HepG2 (cell line): ENCODE measurements around the gene METAP1D. TPM values are rescaled to one million over a fixed set of nuclear protein-coding genes. Genes with fewer than 3 reads are reported as not detected.
A peak's percentile ranks its signal among the peaks of the same experiment; 100 is the strongest.

ENCODE experiments used
- ATAC-seq: fragments of 200-7000 bp; cut with Tn5 transposase; 3 replicates; pipeline ENCODE4 v1.9.1; 2020; ENCODE audit warnings: mild to moderate bottlenecking, moderate library complexity
- BruUV-seq: library from RNA; stranded (reverse); fragments of 400-500 nt; replicated peaks from 2 replicates; lab custom pipeline; 2021; lab: Mats Ljungman, UMichigan
- CTCF ChIA-PET: fragments of 300-600 bp; formaldehyde crosslinking; extraction: SDS; loops from one replicate; lab custom pipeline; 2021; ENCODE audit warnings: low total read pairs, inconsistent platforms, low intra/inter-chr PET ratio; lab: Yijun Ruan, JAX
- POLR2A ChIA-PET: fragments of 350-600 bp; sonication (Branson Sonifier 250); formaldehyde crosslinking; loops from one replicate; lab custom pipeline; 2020; ENCODE audit warnings: antibody characterized with exemption, inconsistent platforms; lab: Yijun Ruan, JAX
- DNase-seq: peaks from one replicate; pipeline ENCODE4 v3.0.0-alpha.2; 2015; ENCODE audit warnings: low spot score
- FAIRE-seq: peaks from 3 replicates; lab custom pipeline; 2011; peaks lifted over from hg19 to GRCh38; lab: Jason Lieb, UNC
- H2AFZ ChIP-seq: one replicate; pipeline ENCODE4 v1.6.1; 2011; ENCODE audit warnings: low read length, inconsistent platforms
- H3K27ac ChIP-seq: fragments of 300-600 bp; 3 replicates; pipeline ENCODE4 v1.8.0; 2011; ENCODE audit warnings: mixed run types, mild to moderate bottlenecking, mixed read lengths, low read length, inconsistent platforms; ENCODE audit not compliant: insufficient read depth; ENCODE audit errors: extremely low read length
- H3K27me3 ChIP-seq, 2 experiments: fragments of 200-600 bp in 1 of 2; 2 replicates in 1 of 2; 3 replicates in 1 of 2; pipeline versions ENCODE4 v1.6.0 to v1.8.0; 2011; ENCODE audit warnings: low read length in 2 of 2, mild to moderate bottlenecking in 2 of 2, moderate library complexity in 2 of 2, inconsistent platforms in 1 of 2; ENCODE audit not compliant: insufficient read depth in 2 of 2, control insufficient read depth in 1 of 2
- H3K36me3 ChIP-seq, 2 experiments: fragments of 200-600 bp in 1 of 2; replicated peaks in 1 of 2; 2 replicates in 1 of 2; 3 replicates in 1 of 2; pipeline versions ENCODE4 v1.5.1 to v1.8.0; 2011; ENCODE audit warnings: low read length in 2 of 2, inconsistent platforms in 1 of 2; ENCODE audit not compliant: insufficient read depth in 2 of 2, control insufficient read depth in 1 of 2
- H3K4me1 ChIP-seq: 2 replicates; pipeline ENCODE4 v1.5.1; 2012; ENCODE audit warnings: low read length, inconsistent platforms; ENCODE audit not compliant: insufficient read depth
- H3K4me2 ChIP-seq: 2 replicates; pipeline ENCODE4 v1.6.0; 2011; ENCODE audit warnings: low read depth, low read length, inconsistent platforms
- H3K4me3 ChIP-seq, 3 experiments: fragments of 200-600 bp in 1 of 3; sonication (generic), shearing (Covaris generic) in 1 of 3; replicated peaks in 1 of 3; 2 replicates each; pipeline ENCODE4 v1.5.1; 2011 to 2016; ENCODE audit warnings: low read length in 3 of 3, inconsistent platforms in 2 of 3, low read depth in 2 of 3, mild to moderate bottlenecking in 2 of 3, control low read depth in 1 of 3, mixed read lengths in 1 of 3; ENCODE audit not compliant: insufficient read depth in 1 of 3
- H3K79me2 ChIP-seq: one replicate; pipeline ENCODE4 v1.6.1; 2011; ENCODE audit warnings: low read length, inconsistent platforms; ENCODE audit not compliant: insufficient read depth
- H3K9ac ChIP-seq: 2 replicates; pipeline ENCODE4 v1.6.0; 2011; ENCODE audit warnings: mild to moderate bottlenecking, low read depth, low read length, inconsistent platforms; ENCODE audit not compliant: insufficient read depth
- H3K9me3 ChIP-seq: 2 replicates; pipeline ENCODE4 v1.5.1; 2012; ENCODE audit warnings: mild to moderate bottlenecking, low read length
- H4K20me1 ChIP-seq: 2 replicates; pipeline ENCODE4 v1.6.0; 2011; ENCODE audit warnings: inconsistent platforms, mild to moderate bottlenecking, low read length, moderate library complexity; ENCODE audit not compliant: insufficient read depth
- ATAD3A ChIP-seq: sonication (generic); formaldehyde crosslinking; IDR thresholded peaks from 2 replicates; pipeline ENCODE4 v1.4.0; 2020; ENCODE audit warnings: missing genetic modification reagents
- CENPT ChIP-seq: sonication (generic); formaldehyde crosslinking; IDR thresholded peaks from 2 replicates; pipeline ENCODE4 v1.8.0; 2022; ENCODE audit warnings: low read depth, mild to moderate bottlenecking, moderate library complexity, missing genetic modification reagents
- FOXK2 ChIP-seq: fragments of 450-650 bp; IDR thresholded peaks from 2 replicates; pipeline ENCODE4 v1.6.1; 2016
- HDAC1 ChIP-seq: sonication (generic); formaldehyde crosslinking; IDR thresholded peaks from 2 replicates; pipeline ENCODE4 v1.5.1; 2020; ENCODE audit warnings: mild to moderate bottlenecking, missing genetic modification reagents
- HMGA1 ChIP-seq: sonication (generic); formaldehyde crosslinking; conservative IDR thresholded peaks from 2 replicates; pipeline ENCODE4 v1.4.0; 2020; ENCODE audit warnings: missing genetic modification reagents
- HOXA5 ChIP-seq: sonication (generic); formaldehyde crosslinking; IDR thresholded peaks from 2 replicates; pipeline ENCODE4 v1.4.0; 2020; ENCODE audit warnings: missing genetic modification reagents
- HOXD1 ChIP-seq: sonication (generic); formaldehyde crosslinking; IDR thresholded peaks from 2 replicates; pipeline ENCODE4 v1.5.0; 2020; ENCODE audit warnings: missing genetic modification reagents
- SMAD3 ChIP-seq: sonication (generic); formaldehyde crosslinking; IDR thresholded peaks from 2 replicates; pipeline ENCODE4 v1.4.0; 2020; ENCODE audit warnings: missing genetic modification reagents
- THAP11 ChIP-seq: IDR thresholded peaks from 2 replicates; pipeline ENCODE4 v1.6.1; 2016; ENCODE audit warnings: missing biosample characterization, missing genetic modification reagents
- ZNF180 ChIP-seq: sonication (generic); formaldehyde crosslinking; IDR thresholded peaks from 2 replicates; pipeline ENCODE4 v1.4.0; 2020; ENCODE audit warnings: low read depth, missing genetic modification reagents, borderline replicate concordance
- ZNF570 ChIP-seq: sonication (generic); formaldehyde crosslinking; IDR thresholded peaks from 2 replicates; pipeline ENCODE4 v1.4.0; 2020; ENCODE audit warnings: mild to moderate bottlenecking, missing genetic modification reagents, borderline replicate concordance
- ZNF709 ChIP-seq: sonication (generic); formaldehyde crosslinking; IDR thresholded peaks from 2 replicates; pipeline ENCODE4 v1.5.0; 2020; ENCODE audit warnings: mild to moderate bottlenecking, missing genetic modification reagents
- ZNF720 ChIP-seq: sonication (generic); formaldehyde crosslinking; IDR thresholded peaks from 2 replicates; pipeline ENCODE4 v1.4.0; 2020; ENCODE audit warnings: missing genetic modification reagents
- ZNF747 ChIP-seq: sonication (generic); formaldehyde crosslinking; IDR thresholded peaks from 2 replicates; pipeline ENCODE4 v1.8.1; 2023; ENCODE audit warnings: missing genetic modification reagents, mild to moderate bottlenecking, borderline replicate concordance
- ZNF788 ChIP-seq: sonication (generic); formaldehyde crosslinking; IDR thresholded peaks from 2 replicates; pipeline ENCODE4 v1.5.0; 2020; ENCODE audit warnings: mild to moderate bottlenecking, missing genetic modification reagents, borderline replicate concordance
- WGBS: methylation state at CpG from one replicate; pipeline ENCODE4 v1.1.6; 2017; ENCODE audit warnings: low lambda C conversion rate; 5-methylcytosine and 5-hydroxymethylcytosine counted together
- in situ Hi-C: cut with HindIII; loops from 2 replicates; pipeline ENCODE4 v1.10.0; 2017; ENCODE audit warnings: low pct_unique_long_range_greater_than_20kb; ENCODE audit not compliant: extremely low pct_ligation_motif_present
- intact Hi-C: fragments of 100-400 bp; cut with micrococcal nuclease; formaldehyde crosslinking; loops from one replicate; pipeline ENCODE4 v1.10.0; 2022; ENCODE audit not compliant: unreplicated experiment
- polyA plus RNA-seq, 8 experiments: library from polyadenylated mRNA; depleted of rRNA in 3 of 8; stranded (reverse) in 7 of 8; unstranded in 1 of 8; fragments of >200 nt; fragmentation: Illumina TruSeq in 4 of 8; extraction: Trizol in 4 of 8; gene quantifications; 2 replicates each; pipeline versions ENCODE4 v1.2.1 to v1.2.3, GENCODE V29; 2011 to 2016; ENCODE audit warnings: low read depth in 4 of 8, missing spikeins in 1 of 8, mixed read lengths in 1 of 8; ENCODE audit not compliant: insufficient read depth in 1 of 8
- total RNA-seq, 5 experiments: library from RNA; depleted of rRNA; stranded (reverse); fragments of >200 nt; fragmentation: Illumina TruSeq; extraction: Trizol; gene quantifications; 2 replicates each; pipeline ENCODE4 v1.2.3, GENCODE V29; 2016; ENCODE audit warnings: low read depth in 1 of 5
- TF ChIP-seq, protein P1 (sequence below): IDR thresholded peaks from 2 replicates; pipeline ENCODE4 v1.6.1; 2016; ENCODE audit warnings: missing genetic modification reagents, missing compliant biosample characterization
- TF ChIP-seq, protein P2 (sequence below): IDR thresholded peaks from 2 replicates; pipeline ENCODE4 v1.6.1; 2016
- TF ChIP-seq, protein P3 (sequence below): sonication (generic); formaldehyde crosslinking; IDR thresholded peaks from 2 replicates; pipeline ENCODE4 v1.4.0; 2020; ENCODE audit warnings: missing genetic modification reagents, borderline replicate concordance
- TF ChIP-seq, protein P4 (sequence below): sonication (generic); formaldehyde crosslinking; IDR thresholded peaks from 2 replicates; pipeline ENCODE4 v1.4.0; 2020; ENCODE audit warnings: missing genetic modification reagents

Gene METAP1D
- total and polyA plus RNA-seq, 2 of the 13 experiments (the other 11 are each of a cell fraction or from before 2014, with no cell fraction given), result 14.7 to 21.6 TPM

DNA sequence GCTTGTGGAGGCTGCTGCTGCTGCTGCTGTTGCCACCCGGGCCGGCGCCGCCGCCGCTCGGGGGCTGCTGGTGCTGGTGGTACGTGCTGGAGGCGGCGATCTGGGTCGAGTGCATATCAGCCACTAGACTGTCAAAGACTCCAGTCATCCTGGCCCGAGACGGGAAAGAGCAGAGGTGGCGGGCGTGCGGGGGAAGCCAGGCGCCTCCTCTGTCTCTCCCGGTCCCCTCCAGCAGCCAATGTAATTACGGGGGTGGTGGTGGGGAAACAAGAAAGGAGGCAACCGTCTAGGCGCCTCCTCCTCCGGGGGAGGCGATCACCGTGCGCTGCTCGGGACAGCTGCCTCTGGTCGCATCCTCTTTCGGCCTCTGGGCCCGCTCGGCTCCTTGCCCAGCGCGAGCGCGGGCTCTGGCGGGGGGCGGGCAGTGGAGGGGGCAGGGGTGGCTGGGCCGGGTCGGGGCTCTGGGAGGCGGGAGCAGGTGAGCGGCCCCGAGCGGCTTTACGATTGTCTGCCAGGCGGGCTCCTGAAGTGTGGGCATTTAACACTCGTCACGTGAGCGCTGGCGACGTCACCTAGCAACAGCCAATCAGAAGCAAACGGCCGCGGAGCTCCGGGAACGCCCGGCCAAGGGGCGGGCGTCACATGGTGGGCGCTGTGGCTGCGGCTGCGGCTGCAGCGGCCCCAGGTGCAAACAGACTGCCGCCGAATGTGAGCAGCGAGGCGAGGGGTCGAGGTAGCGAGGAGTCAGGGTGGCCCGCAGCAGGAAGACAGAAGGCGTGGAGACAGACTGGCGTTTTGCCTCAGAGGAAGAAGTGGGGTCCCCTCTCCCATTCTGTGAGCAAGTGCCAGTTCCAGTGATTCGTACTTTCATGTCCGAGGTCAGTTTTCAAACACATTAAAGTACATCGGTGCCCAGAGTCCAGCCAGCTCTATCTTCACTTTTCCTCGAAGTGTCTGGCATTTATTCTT lies 102.9 kb downstream of the METAP1D start, which contains the start of gene DLX2:
TSS of gene DLX2 (minus strand) at position 510 of the 969 bp plus-strand sequence. CDS start at position 148, 362 bp downstream.
- DNase-seq (peak; percentile 93), ATAC-seq (peak; percentile 67), FAIRE-seq (no peak)
- in situ Hi-C loops, result loop anchor here (5.0 to 10.0 kb wide), 2 partner anchors 105 to 308 kb away; partner anchors contain the start of gene METAP1D
- ChIA-PET CTCF (interaction anchor here (1.1 to 3.2 kb wide), 6 partner anchors 103 to 528 kb away, joined by 3 to 52 read pairs (median 6); partner anchors contain the start of gene METAP1D), POLR2A (interaction anchor here (0.6 to 2.8 kb wide), 26 partner anchors 8 to 501 kb away, joined by 3 to 42 read pairs (median 5); partner anchors contain the start of genes DLX1, DYNC1I2, HAT1 and METAP1D)
- no peak within 1 kb of the TSS for H3K27ac ChIP-seq
- peaks cover 4 to 37% of the 10 kb centered on the region in 2 experiments for H3K27me3 ChIP-seq
- no TSS peak for BruUV-seq
- peaks cover 61% of the 10 kb centered on the region for H3K4me1 ChIP-seq
- intact Hi-C loops, result loop anchor here (1.0 to 10.0 kb wide), 7 partner anchors 18 to 1128 kb away; partner anchors contain the start of genes DLX1 and METAP1D
- H3K9ac ChIP-seq, result peak within 1 kb of the TSS; percentile 47
- no peaks in the 10 kb centered on the region for H3K9me3 ChIP-seq
- no peaks in the 10 kb centered on the region for H3K79me2 ChIP-seq
- 1% methylated on average over 41 of the region's 74 CpGs for WGBS
- no peaks in the 10 kb centered on the region for H3K36me3 ChIP-seq
- H4K20me1 ChIP-seq, result no peaks in the 10 kb centered on the region
- peak within 1 kb of the TSS; percentile 99 for H3K4me2 ChIP-seq
- peak within 1 kb of the TSS; percentile 85 for H2AFZ ChIP-seq
- H3K4me3 ChIP-seq, result peak within 1 kb of the TSS; percentile 61 to 75 (median 65)
- TF ChIP-seq ZNF747 (CRISPR knock-in tag), result peak; percentile 55; the same call in 1 of the 2 replicates
- TF ChIP-seq, protein P1, sequence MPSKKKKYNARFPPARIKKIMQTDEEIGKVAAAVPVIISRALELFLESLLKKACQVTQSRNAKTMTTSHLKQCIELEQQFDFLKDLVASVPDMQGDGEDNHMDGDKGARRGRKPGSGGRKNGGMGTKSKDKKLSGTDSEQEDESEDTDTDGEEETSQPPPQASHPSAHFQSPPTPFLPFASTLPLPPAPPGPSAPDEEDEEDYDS (CRISPR knock-in tag), result peak; percentile 95
- peak; percentile 88 for TF ChIP-seq HOXA5 (CRISPR knock-in tag)
- no peak for TF ChIP-seq ZNF570 (CRISPR knock-in tag)
- TF ChIP-seq ATAD3A (CRISPR knock-in tag), result 0 out of 2 replicates have a peak, but pooled peaks have one; percentile 82
- no peak; the same call in 1 of the 2 replicates for TF ChIP-seq HDAC1 (CRISPR knock-in tag)
- TF ChIP-seq FOXK2, result no peak
- TF ChIP-seq ZNF720 (CRISPR knock-in tag), result no peak
- TF ChIP-seq CENPT (CRISPR knock-in tag), result peak; percentile 81
- TF ChIP-seq ZNF709, result peak; percentile 93
- no peak for TF ChIP-seq HMGA1
- TF ChIP-seq THAP11 (CRISPR knock-in tag), result no peak
- TF ChIP-seq, protein P2, sequence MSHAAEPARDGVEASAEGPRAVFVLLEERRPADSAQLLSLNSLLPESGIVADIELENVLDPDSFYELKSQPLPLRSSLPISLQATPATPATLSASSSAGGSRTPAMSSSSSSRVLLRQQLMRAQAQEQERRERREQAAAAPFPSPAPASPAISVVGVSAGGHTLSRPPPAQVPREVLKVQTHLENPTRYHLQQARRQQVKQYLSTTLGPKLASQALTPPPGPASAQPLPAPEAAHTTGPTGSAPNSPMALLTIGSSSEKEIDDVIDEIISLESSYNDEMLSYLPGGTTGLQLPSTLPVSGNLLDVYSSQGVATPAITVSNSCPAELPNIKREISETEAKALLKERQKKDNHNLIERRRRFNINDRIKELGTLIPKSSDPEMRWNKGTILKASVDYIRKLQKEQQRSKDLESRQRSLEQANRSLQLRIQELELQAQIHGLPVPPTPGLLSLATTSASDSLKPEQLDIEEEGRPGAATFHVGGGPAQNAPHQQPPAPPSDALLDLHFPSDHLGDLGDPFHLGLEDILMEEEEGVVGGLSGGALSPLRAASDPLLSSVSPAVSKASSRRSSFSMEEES, result peak; percentile 92
- peak; percentile 91 for TF ChIP-seq HOXD1 (CRISPR knock-in tag)
- peak; percentile 32; the same call in 1 of the 2 replicates for TF ChIP-seq ZNF180 (CRISPR knock-in tag)
- peak; percentile 56; the same call in 1 of the 2 replicates for TF ChIP-seq SMAD3 (CRISPR knock-in tag)
- TF ChIP-seq, protein P3, sequence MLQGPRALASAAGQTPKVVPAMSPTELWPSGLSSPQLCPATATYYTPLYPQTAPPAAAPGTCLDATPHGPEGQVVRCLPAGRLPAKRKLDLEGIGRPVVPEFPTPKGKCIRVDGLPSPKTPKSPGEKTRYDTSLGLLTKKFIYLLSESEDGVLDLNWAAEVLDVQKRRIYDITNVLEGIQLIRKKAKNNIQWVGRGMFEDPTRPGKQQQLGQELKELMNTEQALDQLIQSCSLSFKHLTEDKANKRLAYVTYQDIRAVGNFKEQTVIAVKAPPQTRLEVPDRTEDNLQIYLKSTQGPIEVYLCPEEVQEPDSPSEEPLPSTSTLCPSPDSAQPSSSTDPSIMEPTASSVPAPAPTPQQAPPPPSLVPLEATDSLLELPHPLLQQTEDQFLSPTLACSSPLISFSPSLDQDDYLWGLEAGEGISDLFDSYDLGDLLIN (CRISPR knock-in tag), result peak; percentile 91; the same call in 1 of the 2 replicates
- TF ChIP-seq ZNF788 (CRISPR knock-in tag), result peak; percentile 38; the same call in 1 of the 2 replicates
- TF ChIP-seq, protein P4, sequence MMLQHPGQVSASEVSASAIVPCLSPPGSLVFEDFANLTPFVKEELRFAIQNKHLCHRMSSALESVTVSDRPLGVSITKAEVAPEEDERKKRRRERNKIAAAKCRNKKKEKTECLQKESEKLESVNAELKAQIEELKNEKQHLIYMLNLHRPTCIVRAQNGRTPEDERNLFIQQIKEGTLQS (CRISPR knock-in tag), result peak; percentile 56; the same call in 1 of the 2 replicates
